Neural cell (in vitro differentiated cells): ENCODE measurements around the gene PIP4K2A.
"Not testable (repeated sequence)": the region's sequence is repeated elsewhere in the genome, so short reads cannot be mapped to it uniquely, and the experiment has no call there.

Experiments
- CTCF ChIP-seq: fragments of 450-650 bp; IDR thresholded peaks from 2 replicates; pipeline ENCODE4 v1.5.1; 2014; ENCODE audit warnings: antibody characterized with exemption, mild to moderate bottlenecking, moderate library complexity; ENCODE audit not compliant: poor library complexity, severe bottlenecking
- POLR2AphosphoS5 ChIP-seq: IDR thresholded peaks from 2 replicates; pipeline ENCODE4 v1.6.1; 2012
- RAD21 ChIP-seq: fragments of 450-650 bp; conservative IDR thresholded peaks from 2 replicates; pipeline ENCODE4 v1.6.1; 2014; ENCODE audit warnings: antibody characterized with exemption, mild to moderate bottlenecking, moderate library complexity

GRCh38 chr10:22692119-22692518 lies 22.3 kb downstream of the PIP4K2A start:
- not testable (repeated sequence) for TF ChIP-seq RAD21, POLR2AphosphoS5, CTCF
